GM10266 (cell line): ENCODE results near the gene KRT2.

ENCODE experiments used
- DNase-seq: peaks from one replicate; pipeline ENCODE4 v3.0.0; 2012; ENCODE audit errors: extremely low spot score
- TF ChIP-seq, protein P1 (sequence below): IDR thresholded peaks from 2 replicates; pipeline ENCODE4 v1.5.1; 2012; ENCODE audit warnings: mild to moderate bottlenecking, low read depth; ENCODE audit not compliant: control insufficient read depth, insufficient read depth; ENCODE audit errors: missing control alignments

Gene KRT2

DNA sequence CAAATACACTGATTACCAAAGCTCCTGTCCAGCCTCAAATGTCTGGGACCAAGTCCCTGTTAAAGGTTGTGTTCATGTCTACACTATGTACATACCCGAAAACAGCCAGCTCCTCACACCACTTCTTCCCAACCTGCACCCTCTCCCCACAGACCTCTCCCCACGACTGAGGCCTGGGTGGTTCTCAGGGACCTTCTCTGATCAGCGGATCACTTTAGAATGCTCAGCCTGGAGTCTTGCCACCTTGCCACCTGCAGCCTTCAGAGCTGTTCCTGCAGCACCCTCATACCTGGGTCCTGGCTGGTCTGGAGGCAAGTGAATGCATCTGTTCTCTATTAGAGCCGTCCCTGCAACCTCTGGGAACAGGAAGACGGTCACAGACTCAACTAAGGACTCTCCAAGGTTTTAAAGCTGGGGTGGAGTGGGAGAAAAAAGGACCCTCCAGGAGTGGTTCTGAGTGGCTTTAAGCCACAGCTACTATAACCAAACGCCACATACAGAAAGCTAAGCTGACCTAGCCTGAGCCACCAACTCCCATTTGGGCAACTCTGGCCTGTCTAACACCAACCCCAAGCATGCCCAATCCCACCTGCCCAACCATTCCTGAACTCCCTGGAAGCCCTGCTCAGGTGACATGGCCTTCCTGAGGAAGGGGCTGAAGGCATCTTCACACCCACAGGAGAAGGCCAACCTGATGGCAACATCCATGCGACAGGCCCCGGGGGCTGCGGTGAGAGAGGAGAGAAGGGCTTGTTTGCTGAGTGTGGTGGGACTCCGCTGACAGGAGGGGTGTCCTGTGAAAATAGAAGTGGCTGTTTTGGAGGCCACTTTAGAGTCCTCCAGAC is 8.6 kb downstream of the KRT2 start:
- TF ChIP-seq, protein P1, sequence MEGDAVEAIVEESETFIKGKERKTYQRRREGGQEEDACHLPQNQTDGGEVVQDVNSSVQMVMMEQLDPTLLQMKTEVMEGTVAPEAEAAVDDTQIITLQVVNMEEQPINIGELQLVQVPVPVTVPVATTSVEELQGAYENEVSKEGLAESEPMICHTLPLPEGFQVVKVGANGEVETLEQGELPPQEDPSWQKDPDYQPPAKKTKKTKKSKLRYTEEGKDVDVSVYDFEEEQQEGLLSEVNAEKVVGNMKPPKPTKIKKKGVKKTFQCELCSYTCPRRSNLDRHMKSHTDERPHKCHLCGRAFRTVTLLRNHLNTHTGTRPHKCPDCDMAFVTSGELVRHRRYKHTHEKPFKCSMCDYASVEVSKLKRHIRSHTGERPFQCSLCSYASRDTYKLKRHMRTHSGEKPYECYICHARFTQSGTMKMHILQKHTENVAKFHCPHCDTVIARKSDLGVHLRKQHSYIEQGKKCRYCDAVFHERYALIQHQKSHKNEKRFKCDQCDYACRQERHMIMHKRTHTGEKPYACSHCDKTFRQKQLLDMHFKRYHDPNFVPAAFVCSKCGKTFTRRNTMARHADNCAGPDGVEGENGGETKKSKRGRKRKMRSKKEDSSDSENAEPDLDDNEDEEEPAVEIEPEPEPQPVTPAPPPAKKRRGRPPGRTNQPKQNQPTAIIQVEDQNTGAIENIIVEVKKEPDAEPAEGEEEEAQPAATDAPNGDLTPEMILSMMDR, result no peak
- no peak for DNase-seq

DNA sequence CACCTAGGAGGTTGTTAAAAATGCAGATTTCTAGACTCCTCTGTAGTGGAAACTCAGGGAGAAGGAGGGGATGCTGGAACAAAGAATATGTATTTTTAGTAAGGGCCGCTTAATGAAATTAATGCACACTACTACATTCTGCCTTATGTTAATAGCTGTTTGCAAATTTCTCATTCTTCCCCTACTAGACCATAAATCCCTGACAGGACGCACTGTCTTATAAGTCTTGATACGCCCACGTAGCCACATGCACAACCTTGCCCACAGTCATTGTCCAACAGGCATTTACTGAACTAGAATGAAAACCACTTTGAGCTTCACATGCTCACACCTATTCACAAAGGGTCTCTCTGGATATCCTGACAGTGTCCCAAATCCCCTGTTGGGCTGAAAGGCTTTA is 10.5 kb downstream of the KRT2 start:
- DNase-seq, result no peak
- TF ChIP-seq, protein P1, result no peak

DNA sequence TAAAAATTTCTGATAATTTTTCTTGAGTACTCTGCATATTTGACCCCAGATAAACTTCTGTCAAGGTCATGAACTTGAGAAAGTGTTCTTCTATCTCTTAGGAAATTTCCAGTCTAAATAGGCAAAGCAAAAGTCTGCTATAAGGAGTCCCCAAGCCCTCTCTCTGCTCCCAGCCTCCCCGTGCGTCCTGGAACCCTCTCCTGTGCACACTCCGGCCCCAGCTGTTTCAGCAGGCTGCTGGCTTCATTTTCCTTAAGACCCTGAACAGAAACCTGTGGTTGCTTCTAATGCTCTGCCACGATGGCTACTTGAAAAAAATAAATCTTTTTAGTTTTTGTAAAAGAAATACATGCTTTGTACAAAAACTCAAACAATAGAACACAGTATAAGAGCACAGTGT is 14.7 kb downstream of the KRT2 start:
- TF ChIP-seq, protein P1, result no peak

DNA sequence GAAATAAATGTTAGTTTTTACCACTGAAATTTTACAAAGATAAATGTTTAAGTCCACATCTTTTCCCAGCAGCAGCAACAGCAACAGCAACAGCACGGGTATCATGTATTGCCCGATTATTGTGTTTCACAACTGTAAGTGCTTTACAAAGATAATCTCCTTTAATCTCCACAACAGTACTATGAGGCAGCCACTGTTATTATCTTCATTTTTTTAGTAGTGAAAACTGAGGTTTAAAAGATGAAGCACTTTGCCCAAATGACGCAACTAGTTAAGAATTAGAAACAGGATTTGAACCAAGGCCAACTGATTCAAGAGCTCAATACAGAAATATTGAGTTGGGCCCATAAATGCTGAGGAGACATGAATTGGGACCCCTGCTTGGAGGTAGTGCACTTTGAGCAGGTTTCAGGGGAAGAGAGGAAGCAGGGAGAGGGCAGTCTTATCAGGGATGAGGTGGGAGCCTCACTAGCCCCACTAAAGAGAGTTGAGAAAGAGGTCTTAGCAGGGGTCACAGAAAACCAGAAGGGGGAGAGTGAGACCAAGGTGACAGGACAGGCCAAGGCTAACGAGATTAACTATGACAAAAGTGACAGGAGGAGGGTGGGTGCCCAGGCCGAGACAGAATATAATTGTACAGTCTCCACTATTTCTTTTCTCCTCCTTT is 15.3 kb downstream of the KRT2 start:
- TF ChIP-seq, protein P1, result no peak
- no peak for DNase-seq

More for the DNA sequence above, 14.7 kb downstream of the KRT2 start:
- DNase-seq, result no peak

DNA sequence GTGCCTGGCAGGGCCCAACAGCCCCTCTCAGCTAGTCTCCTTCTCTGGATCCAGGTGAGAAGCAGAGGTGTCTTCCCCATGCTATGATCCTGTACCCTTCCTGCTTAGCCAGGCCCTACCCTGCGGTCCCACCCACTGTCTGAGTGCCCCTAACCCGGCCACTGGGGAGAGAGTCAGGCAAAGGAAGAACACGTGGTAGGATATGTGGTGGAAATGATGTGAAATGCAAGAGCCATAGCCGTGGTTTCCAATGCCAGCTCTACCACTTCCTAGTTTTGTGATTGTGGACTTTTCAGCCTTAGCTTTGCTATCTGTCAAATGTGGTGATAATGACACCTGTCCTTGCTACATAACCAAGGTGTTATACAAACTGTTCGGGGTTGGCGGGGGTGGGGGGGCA is 15.8 kb downstream of the KRT2 start:
- DNase-seq, result no peak
- TF ChIP-seq, protein P1, result no peak

DNA sequence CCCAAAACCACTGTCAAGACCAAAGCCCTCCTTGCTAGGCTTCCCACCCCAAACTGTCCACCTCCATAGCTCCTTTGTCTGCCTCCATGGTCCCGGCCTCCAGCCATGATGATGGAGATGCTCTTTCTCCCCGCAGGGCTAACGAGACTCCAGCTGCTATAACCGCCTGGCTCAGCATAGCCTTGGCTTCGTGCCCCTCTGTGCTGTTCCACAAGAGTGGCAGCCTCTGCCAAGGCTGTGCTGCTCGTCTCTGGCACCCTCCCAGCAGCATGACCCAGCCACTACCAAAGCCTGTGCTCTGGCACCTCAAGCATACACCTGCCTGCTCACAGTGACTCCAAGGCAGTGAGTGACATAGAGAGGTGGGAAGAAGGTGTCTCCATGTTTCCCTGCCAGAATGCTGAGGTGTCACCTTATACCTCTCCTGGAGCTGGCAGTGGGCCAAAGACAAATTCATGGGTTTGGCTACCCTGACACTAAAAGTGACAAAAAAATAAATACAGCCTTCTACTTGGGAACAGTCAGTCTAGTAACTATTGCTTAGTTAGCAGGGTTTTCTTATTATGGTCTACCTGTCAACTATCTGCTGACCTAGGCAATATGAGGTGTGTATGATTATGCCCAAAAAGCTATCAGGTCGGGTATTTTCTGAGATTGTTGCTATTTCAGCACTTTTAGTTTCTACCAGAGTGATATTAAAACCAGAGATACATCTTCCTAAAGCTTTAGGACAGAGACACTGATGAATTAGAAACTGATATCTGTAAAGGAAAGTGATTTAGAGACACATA is 17.6 kb downstream of the KRT2 start:
- TF ChIP-seq, protein P1, result no peak
- no peak for DNase-seq

DNA sequence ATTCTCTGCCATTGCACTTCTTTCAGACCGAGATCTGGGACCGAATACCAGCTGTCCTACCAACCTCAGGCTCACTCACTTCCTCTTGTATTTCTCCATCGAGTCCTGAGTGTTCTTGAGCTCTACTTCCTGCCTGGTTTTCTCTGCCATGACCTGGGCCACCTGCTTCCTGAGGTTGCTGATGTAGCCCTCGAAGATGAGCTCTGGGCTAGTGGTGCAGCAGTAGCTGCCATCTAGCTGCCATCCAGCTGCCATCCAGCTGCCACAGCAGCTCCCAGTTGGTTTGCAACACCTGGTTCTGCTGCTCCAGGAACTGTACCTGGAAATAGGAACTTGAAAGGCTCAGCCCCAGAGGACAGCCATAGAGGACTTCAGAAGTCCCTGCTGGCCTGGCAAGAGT is 18.6 kb downstream of the KRT2 start:
- DNase-seq, result no peak

More for the DNA sequence above, 18.6 kb downstream of the KRT2 start:
- TF ChIP-seq, protein P1, result no peak
